Activated T-cell treated with anti-CD3 and anti-CD28 coated beads for 4 hours (primary cell): ENCODE data around the gene TEKT5.

Source experiments
- DNase-seq: peaks from one replicate; pipeline ENCODE4 v3.0.0-alpha.2; 2020

Gene TEKT5

DNA sequence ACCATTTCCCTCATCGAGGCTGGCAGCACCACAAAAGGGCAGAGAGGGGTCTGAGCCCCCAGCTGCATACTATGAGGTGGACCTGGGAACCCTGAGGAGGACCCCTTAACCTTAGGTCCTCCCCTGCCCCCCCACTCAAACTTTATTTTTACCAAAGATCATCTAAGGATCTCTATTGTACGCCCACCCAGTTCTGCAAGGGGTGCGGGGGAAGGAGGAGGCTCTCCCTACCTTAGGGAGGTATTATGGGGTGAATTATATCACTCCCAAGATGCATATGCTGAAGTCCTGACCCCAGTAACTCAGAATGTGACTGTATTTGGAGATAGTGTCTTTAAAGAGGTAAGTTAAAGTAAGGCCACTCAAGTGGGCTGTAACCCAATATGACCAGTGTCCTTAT, 87.6 kb downstream of the TEKT5 start:
- DNase-seq: no peak

DNA sequence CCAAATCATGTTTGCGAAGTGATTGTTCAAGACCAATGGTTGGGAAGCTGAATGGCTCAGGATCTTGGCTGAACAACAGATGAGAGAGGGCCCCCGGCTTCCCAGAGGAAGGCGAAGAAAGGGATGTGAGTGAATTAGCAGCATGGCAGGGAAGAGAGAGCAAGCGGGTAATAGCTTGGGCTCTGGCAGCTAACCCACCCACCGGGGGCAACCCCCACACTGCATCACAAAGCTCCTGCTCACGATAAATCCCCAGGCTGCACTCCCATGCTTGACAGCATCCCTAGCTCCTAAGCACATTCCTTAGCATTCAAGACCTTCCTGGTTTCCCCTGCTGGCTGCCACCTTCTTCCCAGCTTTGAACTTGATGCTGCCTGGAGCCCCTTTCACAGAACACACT, 88.1 kb downstream of the TEKT5 start:
- no peak for DNase-seq

- no peak for DNase-seq
Measured at GRCh38 chr16:10605636-10606035, 89.1 kb downstream of the TEKT5 start.

GRCh38 chr16:10601444-10602408, 93.0 kb downstream of the TEKT5 start:
- DNase-seq: no peak

GRCh38 chr16:10600782-10601443, 93.8 kb downstream of the TEKT5 start:
- no peak for DNase-seq

- DNase-seq: no peak
Measured at GRCh38 chr16:10599626-10600025, 95.1 kb downstream of the TEKT5 start.

DNA sequence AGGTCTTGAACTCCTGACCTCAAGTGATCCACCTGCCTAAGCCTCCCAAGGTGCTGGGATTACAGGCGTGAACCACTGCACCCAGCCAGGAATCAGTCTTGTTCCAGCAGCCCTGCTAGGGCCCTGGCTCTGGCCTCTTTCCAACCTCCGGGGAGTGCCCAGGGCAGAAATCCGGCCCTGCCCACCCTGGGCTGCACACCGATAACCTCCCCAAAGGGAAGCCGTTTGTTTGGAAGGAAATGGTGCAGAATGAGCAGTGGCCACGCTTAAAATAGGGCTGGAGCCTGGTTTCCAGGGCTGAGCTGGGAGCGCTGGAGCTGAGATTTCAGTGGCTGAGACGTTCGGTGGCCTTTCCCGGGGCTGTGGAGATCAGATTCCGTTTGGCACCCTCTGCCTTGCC, 96.6 kb downstream of the TEKT5 start:
- no peak for DNase-seq

DNA sequence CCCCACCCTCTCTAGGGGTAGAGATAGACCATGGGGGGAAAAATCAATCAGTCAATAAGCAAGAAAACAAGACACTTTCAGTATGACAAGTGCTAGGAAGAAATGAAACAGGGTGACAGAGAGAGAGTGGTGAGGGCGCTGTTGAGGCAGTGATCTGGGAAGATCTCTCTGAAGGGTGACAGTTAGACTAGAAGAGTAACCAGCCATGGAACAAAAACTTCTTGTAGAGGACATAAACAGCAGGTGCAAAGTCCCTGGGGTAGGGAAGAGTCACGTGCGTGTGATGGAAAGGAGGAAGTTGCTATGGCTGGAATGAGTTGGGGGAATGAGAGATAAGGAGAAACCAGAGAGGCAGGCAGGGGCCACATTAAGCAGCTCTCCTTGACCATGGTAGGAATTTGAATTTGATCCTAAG, 97.5 kb downstream of the TEKT5 start:
- no peak for DNase-seq

GRCh38 chr16:10594312-10594950, 100.3 kb downstream of the TEKT5 start:
- no peak for DNase-seq

- DNase-seq: no peak
Measured at GRCh38 chr16:10592611-10593010, 102.1 kb downstream of the TEKT5 start.

GRCh38 chr16:10590342-10590741, 104.4 kb downstream of the TEKT5 start:
- DNase-seq: no peak

DNA sequence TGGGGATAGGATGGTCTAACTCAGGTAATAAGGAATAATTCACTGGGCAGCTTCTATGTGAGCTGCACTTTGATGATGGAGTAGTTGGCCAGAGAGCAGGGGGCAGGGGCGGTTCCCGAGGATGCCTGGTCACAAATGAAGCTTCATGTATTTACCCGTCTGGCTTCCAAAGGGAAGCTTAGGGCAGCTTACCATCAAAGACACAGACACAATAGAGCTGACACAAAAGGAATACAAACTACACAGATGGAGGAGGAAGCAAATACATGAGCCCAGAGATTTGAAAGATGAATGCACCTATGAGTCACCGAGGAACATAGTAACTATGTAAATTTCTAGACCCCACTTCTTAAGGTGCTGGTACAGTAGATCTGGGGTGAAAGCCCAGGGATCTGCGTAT, 105.6 kb downstream of the TEKT5 start:
- no peak for DNase-seq

DNA sequence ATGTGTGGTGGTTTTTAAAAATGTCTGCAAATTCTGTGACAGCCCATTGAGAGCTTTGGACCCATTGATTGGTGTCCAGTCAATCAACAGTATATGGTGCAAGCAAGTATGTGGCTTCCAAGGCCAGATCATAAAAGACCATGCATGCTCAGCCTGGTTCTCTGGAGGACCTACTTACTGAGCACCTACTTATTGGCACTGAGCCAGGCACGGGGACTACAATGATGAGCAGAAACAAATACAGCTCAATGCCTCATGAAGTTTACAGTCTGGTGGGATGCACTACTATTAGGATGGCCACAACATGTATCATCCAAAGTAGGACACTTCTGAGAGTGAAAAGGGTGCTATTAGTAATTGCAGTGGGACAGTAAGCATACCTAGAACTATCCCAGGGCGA, 107.1 kb downstream of the TEKT5 start:
- DNase-seq: no peak

GRCh38 chr16:10584981-10585438, 109.7 kb downstream of the TEKT5 start:
- DNase-seq: no peak

DNA sequence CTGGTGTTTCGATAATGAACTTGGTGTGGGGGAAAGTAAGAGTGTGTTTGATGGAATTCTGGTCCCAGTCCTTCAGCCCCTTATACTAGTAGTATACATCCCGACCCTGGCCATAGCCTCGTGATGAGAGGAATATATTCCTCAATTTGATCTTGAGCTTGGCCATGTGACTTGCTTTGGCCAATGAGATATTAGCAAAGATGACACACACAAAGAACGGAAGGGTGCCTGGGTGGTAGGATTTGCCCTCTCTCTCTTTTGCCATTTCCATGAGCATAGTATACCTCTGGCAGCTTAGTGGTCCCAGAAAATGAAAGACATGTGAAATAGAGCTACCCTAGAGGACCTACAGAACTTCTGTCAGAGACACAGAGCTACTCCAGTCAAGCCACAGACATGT, 111.5 kb downstream of the TEKT5 start:
- no peak for DNase-seq

- no peak for DNase-seq
Measured at GRCh38 chr16:10581507-10581906, 113.2 kb downstream of the TEKT5 start.

DNA sequence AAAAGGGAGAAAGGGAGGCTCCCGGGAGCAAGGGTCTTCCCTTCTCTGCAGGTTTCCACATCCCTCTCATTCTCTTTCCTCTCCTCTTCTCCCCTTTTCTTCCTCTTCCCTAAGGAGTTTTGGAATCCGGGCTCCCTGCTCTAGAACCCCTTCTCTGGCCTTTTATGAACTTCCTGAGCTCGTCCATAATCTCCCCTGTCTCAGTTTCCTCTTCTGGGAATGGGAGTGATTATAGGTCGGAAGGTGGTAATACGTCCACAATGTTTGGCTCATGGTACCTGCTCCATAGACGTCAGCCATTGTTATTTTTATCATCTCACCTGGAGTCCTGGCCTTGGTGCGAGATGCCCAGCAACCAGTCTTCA, 113.9 kb downstream of the TEKT5 start:
- no peak for DNase-seq

DNA sequence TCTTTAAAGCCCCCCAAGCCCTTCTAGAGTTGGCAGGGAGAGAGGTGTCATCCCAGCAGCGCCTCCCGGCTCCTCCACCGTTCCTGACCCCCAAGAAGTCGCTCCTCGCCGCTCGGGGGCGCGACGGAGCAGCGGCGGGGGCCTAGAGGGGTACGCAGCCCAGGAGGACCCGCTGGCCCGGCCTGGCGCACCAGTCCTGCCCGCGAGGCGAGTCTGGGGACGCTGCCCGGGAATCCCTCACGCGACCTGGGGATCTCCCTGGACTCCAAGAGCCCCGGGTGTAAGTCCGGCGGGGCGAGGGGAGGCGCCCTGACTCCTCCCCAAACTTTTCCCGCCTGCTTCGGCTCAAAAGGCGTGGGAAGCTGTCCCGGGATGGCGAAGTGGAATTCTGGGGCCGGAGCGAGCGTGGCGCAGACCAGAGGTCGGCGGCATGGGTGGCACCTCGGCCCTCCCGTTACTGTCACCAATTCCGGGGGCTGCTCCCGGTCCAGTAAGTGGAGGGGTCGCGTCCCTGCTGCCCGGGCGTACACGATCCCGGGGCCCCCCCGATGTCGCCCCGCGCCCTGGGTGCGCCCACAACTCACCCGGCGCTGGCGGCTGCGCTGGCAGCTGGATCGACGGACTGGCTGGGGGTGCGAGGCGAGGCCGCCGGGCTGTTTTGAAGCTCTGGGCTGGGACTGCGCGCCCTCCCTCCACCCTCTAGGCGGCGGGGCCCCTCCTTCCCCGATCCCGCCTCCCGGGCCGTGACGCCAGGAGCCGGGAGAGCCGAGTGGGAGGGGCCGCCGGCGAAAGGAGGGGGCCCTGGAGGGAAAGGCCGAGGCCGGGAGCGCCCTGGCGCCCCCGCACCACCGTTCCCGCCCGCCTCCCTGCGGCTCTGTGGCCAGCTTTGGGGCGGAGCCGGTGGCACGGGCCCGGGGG, 114.5 kb downstream of the TEKT5 start, which contains the start of gene EMP2:
Gene EMP2 (minus strand): TSS at position 634 of the 918 bp plus-strand sequence. CDS start 32,981 bp downstream, outside the sequence.
- DNase-seq: no peak

- DNase-seq: no peak
Measured at GRCh38 chr16:10579575-10579964, 115.2 kb downstream of the TEKT5 start.

DNA sequence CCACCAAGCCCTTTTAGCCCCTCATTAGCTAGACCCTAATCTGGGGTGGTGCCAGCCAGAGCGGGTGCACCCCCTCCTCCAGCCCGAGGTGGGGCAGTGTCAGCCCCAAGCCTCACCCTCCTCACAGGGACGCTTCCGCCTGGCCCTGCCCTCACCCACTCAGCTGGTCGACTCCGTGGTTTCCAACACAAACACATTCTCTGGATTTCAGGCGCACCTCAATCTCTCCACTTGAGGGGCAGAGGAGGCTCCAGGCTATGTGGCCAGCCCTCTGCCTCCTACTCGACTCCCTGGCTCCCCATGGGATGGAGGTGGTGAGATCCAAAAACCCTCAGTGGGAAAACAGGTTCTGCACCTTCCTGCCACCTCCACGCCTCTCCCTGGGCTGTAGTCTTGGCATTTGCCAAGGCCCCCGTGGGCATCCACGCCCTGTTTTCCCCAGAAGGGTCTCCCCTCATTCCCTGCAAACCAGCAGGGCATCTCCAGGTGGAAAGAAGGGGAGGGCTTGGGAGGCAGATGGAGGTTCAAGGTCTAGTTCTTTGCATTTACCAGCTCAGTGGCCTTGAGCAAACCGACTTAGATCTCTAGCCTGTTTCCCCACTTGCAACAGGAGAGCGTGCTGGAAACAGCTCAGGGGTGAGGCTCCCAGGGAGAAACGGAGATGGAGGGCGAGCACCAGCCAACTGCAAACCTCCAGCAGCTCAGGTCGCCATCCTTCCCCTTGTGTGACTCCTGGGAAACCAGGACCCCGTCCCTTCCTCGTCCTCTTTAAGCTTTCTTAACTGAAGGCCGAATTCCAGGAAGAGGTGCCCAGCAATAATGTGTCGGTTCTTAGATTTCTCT, 116.0 kb downstream of the TEKT5 start:
- no peak for DNase-seq
